ENCODE measurements around the gene KCTD20.

The KCTD20 gene

DNA sequence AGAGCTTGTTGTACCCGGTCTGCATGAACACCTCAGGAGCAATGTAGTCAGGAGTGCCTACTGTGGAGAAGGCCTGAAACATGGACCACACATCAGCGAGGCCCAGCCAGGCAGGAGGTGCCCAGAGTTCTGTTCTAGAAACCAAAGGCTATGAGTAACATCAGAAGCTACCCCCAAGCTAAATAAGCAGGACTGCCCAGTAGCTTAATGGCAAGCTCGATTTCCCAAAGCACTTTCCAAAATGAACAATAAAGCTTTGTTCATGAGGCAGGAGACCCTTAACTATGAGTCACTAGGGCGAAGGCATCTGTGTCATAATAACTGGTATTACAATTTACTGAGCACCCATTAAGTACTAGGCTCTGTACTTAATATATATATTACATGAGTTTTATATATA is 57.1 kb downstream of the KCTD20 start:
- DNase-seq: no peak

DNA sequence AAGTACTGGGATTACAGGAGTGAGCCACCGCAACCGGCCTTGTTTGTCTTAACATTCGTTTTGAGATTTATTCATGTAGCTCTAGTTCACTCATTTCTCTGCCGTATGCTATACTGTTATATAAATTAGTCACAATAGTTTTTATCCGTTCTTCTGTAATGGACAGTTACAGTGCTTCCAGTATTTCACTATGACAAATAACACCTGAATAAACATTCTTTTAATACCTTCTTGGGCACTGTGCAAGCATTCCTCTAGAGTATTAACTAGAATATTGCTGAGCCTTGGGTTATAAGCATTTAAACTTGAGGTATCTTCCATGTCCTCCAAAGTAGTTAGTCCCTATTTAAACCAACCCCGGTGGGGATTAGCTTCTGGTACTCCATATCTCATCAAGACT is 58.9 kb downstream of the KCTD20 start:
- no peak for DNase-seq

DNA sequence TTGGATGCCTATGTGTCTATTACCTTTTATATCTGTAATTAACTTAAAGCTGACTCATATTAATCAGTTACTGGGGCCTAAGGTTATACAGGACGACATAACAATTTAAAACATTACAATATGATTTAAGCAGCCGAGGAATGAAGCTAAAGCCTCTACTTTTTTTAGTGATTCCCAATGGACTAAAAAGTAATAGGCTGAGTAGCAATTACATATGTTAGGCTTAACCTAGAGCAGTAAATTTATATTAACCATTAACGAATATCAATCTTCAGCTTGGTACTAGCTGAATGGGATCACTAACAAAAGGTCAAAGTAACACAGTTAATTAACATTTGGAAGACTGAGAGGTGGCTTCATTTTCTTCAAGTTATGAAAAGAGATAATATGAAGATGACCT is 61.4 kb downstream of the KCTD20 start:
- no peak for DNase-seq

GRCh38 chr6:36504982-36505381 is 62.2 kb downstream of the KCTD20 start:
- no peak for DNase-seq

- DNase-seq: no peak
Measured at GRCh38 chr6:36505744-36506534, 63.1 kb downstream of the KCTD20 start.

- no peak for DNase-seq
Measured at GRCh38 chr6:36506611-36507010, 63.8 kb downstream of the KCTD20 start.

DNA sequence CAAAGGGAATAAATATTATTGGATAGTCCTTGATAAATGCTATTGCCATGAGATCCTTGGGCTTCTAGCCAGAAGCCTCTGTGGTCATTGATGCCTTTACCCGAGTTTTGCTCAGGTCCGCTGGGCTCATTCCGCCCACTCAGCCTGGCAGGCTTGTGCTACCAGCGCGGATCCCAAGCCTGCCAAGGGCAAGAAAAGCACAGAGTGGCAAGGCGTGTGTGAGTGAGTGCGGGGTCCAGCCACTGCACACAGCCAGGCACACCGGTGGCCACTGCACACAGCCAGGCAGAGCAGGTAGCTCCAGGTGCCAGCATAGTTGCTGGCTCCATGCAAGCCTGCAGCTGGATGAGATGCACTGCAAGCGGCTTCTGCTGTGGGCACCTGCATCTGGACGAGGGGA is 65.7 kb downstream of the KCTD20 start:
- DNase-seq: no peak

- no peak for DNase-seq
Measured at GRCh38 chr6:36510365-36510764, 67.6 kb downstream of the KCTD20 start.

DNA sequence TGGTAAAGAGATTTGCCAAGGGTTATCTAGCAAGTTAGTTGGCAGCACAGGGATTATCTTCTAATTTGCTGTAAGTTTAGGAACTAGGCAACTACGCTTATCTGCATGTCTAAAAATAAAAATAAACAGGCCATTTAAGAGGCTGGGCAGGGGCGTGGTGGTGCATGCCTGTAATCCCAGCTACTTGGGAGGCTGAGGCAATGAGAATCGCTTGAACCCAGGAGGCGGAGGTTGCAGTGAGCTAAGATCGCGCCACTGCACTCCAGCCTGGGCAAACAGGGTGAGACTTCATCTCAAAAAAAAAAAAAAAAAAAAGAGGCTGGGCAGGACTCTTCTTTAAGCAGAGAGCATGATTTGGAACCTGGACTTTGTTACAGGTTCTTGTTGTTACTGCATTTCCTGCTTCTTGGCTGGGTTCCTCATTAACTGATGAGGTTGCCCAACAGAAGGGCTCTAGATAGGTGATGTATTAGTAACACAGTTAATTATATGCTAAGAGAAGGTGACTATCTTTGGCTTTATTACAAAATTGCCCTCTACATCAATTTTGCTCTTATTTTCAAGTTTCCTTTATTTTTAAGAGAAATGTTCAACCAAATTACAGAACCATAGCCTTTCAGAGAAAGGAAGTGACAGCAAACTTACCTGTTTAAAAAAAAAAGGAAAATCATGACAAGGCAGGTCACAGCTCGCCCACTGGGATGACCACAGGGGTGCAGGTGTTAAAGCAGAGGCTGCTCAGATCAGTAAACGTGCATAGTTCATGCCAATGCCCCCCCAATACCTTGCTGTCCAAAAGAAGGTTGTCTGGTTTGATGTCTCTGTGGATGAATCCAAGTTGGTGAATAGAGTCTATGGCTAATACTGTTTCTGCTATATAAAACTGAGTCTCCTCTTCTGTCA is 72.0 kb downstream of the KCTD20 start:
- DNase-seq: no peak

DNA sequence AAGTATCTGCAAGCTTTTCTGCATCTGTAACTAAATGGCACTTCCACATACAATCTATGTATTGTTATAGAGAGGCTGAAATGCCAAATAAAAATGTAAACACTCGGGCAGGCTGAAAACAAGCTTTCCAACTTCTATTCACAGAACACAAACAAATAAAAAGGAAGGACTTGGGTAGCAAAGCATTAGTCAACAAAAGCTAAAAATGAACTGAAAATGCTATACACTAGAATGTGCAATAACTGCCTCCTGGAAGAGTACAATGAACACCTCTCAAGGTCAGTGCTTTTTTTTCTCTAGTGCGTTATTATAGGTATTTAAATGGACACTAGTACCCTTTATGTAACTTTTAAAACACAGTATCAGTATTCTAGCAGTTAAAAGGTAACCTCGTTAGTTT is 73.0 kb downstream of the KCTD20 start:
- no peak for DNase-seq

DNA sequence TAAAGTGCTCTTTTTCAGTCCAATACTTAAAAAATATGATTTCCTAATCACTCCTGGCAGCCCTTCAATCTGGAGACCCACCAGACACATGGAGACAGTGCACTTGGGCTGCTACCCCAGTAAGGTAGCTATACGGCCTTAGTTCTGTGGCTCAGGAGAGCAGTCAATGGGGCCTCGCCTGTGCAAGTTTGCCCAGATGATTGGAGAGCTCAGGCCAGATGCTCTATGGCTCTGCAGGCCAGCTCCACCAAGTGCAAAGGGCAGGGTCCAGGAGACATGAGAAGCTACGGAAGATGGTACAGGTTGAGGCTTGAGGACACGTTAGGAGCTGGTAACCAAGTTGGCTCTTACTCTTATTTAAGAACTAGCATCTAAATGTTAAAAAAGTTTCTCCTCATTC is 73.8 kb downstream of the KCTD20 start:
- DNase-seq: no peak

DNA sequence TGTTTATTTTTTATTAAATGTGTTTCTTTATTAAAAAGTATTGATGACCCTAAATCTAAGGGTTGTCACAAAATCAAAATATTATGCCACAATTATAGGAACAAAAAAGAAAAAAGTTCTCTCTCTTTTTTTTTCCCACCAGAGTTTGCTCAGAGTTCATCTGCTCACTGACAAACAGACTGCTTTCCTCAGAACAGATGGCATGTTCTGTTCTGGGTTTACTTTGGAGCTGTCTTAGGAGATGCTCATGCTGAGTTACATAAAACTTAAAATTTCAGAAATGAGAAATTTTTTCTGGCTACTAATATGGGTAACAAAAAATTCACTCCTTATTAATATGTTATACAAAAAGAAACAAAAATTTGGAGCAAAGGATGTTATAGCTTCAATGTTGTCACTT is 74.2 kb downstream of the KCTD20 start:
- no peak for DNase-seq

- no peak for DNase-seq
Measured at GRCh38 chr6:36517408-36517807, 74.6 kb downstream of the KCTD20 start.

DNA sequence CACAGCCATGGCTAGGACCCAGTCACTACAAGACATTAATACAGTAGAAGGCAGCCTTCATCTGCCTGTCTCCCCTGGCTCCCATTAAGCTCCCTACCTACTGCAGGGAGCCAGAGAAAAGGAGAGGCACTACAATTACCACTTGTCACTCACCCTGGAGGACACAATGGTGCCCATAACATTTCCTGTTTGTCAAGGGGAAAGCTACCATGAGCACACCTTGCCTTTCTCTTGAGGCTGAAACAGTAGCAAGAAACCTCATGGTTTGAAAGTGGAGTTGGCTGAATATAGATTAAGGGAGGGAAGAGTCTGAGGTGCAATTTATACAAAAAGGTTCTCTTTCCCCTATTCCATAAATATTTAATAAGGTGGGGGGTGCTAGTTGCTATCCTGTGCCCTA is 76.6 kb downstream of the KCTD20 start:
- no peak for DNase-seq

- DNase-seq: no peak
Measured at GRCh38 chr6:36523451-36523850, 80.7 kb downstream of the KCTD20 start.

DNA sequence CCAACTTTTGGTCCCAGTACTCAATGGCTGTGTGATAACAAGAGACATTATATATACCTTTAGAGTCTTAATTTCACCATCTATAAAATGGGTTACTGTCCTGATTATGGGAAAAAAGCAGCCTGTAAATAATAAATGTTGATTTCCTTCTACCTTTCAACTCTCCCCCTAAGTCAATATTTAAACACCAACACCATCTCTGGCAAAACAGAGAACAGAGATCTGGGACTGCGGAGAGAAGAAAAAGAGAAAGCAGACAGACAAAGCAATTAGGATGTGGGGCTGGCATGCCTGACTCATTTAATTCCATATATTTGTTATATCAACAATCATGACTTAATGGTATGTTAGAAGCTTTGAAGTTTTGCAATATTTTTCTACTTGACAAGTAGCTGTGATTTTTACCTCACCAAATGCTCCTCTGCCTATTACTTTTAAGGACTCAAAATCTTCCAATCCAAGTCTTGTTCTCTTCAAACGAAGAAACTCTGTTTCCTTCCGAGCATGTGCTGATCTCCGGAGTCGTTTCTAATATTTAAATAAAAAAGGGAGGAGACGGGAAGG is 81.2 kb downstream of the KCTD20 start:
- DNase-seq: no peak

GRCh38 chr6:36524871-36525270 is 82.1 kb downstream of the KCTD20 start:
- DNase-seq: no peak

GRCh38 chr6:36525346-36525745 is 82.5 kb downstream of the KCTD20 start:
- DNase-seq: no peak

- DNase-seq: peak; percentile 3
Measured at GRCh38 chr6:36526066-36526465, 83.3 kb downstream of the KCTD20 start.

- no peak for DNase-seq
Measured at GRCh38 chr6:36533321-36533720, 90.5 kb downstream of the KCTD20 start.

DNA sequence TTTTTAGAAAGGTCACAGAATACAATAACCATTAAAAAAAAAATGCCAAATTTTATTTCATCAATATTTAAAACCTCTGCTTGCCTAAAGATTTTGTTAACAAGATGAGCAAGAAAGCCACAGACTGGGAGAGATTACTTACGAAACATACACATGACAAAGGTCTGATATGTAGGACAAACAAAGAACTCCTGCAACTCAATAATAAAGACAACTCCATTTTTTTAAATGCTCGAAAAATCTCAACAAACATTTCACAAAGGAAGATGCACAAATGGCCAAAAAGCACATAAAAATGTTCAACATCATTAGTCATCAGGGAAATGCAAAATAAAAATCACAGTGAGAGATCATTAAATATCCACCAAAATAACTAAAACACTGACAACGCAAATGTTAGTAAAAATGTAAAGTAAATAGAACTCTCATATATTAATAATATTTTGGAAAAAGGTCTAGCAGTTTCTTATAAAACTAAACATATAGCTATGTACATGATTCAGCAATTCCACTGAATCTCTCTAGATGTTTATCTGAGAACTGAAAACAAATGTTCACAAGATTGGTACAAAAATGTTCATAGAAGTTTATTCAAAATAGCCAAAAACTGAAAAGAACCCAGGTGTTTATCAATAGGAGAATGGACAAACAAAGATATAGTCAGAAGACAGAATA is 94.2 kb downstream of the KCTD20 start:
- no peak for DNase-seq

- DNase-seq: no peak
Measured at GRCh38 chr6:36539814-36540568, 97.2 kb downstream of the KCTD20 start.
